ENCODE data around the gene SLC39A11. TPM values are rescaled to one million over a fixed set of nuclear protein-coding genes. Genes with fewer than 3 reads are reported as not detected.

Gene SLC39A11
- total RNA-seq, 1 experiment from 2014 or later: 57.1 TPM

GRCh38 chr17:72952220-72952619 lies 140.3 kb downstream of the SLC39A11 start:
- Histone ChIP-seq H3K27me3 (ENCODE audit: insufficient read depth, low read depth) (no peaks in the 10 kb centered on the region), H3K9me3 (ENCODE audit: insufficient read depth, low read depth) (no peaks in the 10 kb centered on the region), H3K27ac (no peak overlapping the region), H4K20me1 (ENCODE audit: insufficient read depth) (no peaks in the 10 kb centered on the region), H3K4me1 (replicated peaks; ENCODE audit: insufficient read depth) (no peaks in the 10 kb centered on the region), H3K4me2 (no peak overlapping the region), H3K4me3 (no peak overlapping the region), H3K9me2 (ENCODE audit: insufficient read depth) (no peaks in the 10 kb centered on the region), H2AFZ (no peak overlapping the region), H3K36me3 (ENCODE audit: low read depth) (no peaks in the 10 kb centered on the region), H3K79me2 (ENCODE audit: low read depth) (no peaks in the 10 kb centered on the region), H3F3A (ENCODE audit: insufficient read depth, low read depth) (no peaks in the 10 kb centered on the region)
- ChIA-PET POLR2A (ENCODE audit: unreplicated experiment) (interaction anchor here (0.7 kb wide), 1 partner anchor 213 kb away, joined by 4 read pairs; the partner anchor contains the start of gene SSTR2), CTCF (no interaction called here)
- intact Hi-C loops (cut with micrococcal nuclease; ENCODE audit: unreplicated experiment): no loop called here
- no TSS peak for BruUV-seq (replicated peaks)
- no peak for DNase-seq
- TF ChIP-seq CTCF (conservative IDR thresholded peaks at IDR 0.05) (no peak), EZH2 (IDR thresholded peaks at IDR 0.05; ENCODE audit: low read depth) (no peak)

GRCh38 chr17:72950242-72950931 lies 142.1 kb downstream of the SLC39A11 start:
- BruUV-seq (replicated peaks): no TSS peak
- TF ChIP-seq CTCF (conservative IDR thresholded peaks at IDR 0.05): no peak
- TF ChIP-seq EZH2 (IDR thresholded peaks at IDR 0.05; ENCODE audit: low read depth): no peak
- no peak overlapping the region for H3K4me2 ChIP-seq
- no peak overlapping the region for H2AFZ ChIP-seq
- H3K4me3 ChIP-seq: no peak overlapping the region
- intact Hi-C loops (cut with micrococcal nuclease; ENCODE audit: unreplicated experiment): no loop called here
- ChIA-PET CTCF (interaction anchor here (0.5 kb wide), 1 partner anchor 50 kb away, joined by 4 read pairs; no protein-coding TSS in a partner anchor), POLR2A (ENCODE audit: unreplicated experiment) (interaction anchor here (0.6 kb wide), 1 partner anchor 195 kb away, joined by 3 read pairs; no protein-coding TSS in a partner anchor)
- no peaks in the 10 kb centered on the region for H3K9me3 ChIP-seq (ENCODE audit: insufficient read depth, low read depth)
- H4K20me1 ChIP-seq (ENCODE audit: insufficient read depth): no peaks in the 10 kb centered on the region
- H3K9me2 ChIP-seq (ENCODE audit: insufficient read depth): no peaks in the 10 kb centered on the region
- no peaks in the 10 kb centered on the region for H3F3A ChIP-seq (ENCODE audit: insufficient read depth, low read depth)
- no peaks in the 10 kb centered on the region for H3K4me1 ChIP-seq (replicated peaks; ENCODE audit: insufficient read depth)
- no peak for DNase-seq
- H3K27me3 ChIP-seq (ENCODE audit: insufficient read depth, low read depth): no peaks in the 10 kb centered on the region
- no peak overlapping the region for H3K27ac ChIP-seq
- no peaks in the 10 kb centered on the region for H3K36me3 ChIP-seq (ENCODE audit: low read depth)
- no peaks in the 10 kb centered on the region for H3K79me2 ChIP-seq (ENCODE audit: low read depth)

- H3K36me3 ChIP-seq (ENCODE audit: low read depth): no peaks in the 10 kb centered on the region
- no peak for DNase-seq
- H2AFZ ChIP-seq: no peak overlapping the region
- H3K9me2 ChIP-seq (ENCODE audit: insufficient read depth): no peaks in the 10 kb centered on the region
- no peak overlapping the region for H3K4me3 ChIP-seq
- BruUV-seq (replicated peaks): no TSS peak
- H3K4me1 ChIP-seq (replicated peaks; ENCODE audit: insufficient read depth): no peaks in the 10 kb centered on the region
- CTCF ChIA-PET: no interaction called here
- POLR2A ChIA-PET (ENCODE audit: unreplicated experiment): no interaction called here
- TF ChIP-seq EZH2 (IDR thresholded peaks at IDR 0.05; ENCODE audit: low read depth) (no peak), CTCF (conservative IDR thresholded peaks at IDR 0.05) (no peak)
- H4K20me1 ChIP-seq (ENCODE audit: insufficient read depth): no peaks in the 10 kb centered on the region
- no peaks in the 10 kb centered on the region for H3K9me3 ChIP-seq (ENCODE audit: insufficient read depth, low read depth)
- intact Hi-C loops (cut with micrococcal nuclease; ENCODE audit: unreplicated experiment): no loop called here
- no peaks in the 10 kb centered on the region for H3F3A ChIP-seq (ENCODE audit: insufficient read depth, low read depth)
- H3K27me3 ChIP-seq (ENCODE audit: insufficient read depth, low read depth): no peaks in the 10 kb centered on the region
- H3K4me2 ChIP-seq: no peak overlapping the region
- H3K27ac ChIP-seq: no peak overlapping the region
- H3K79me2 ChIP-seq (ENCODE audit: low read depth): no peaks in the 10 kb centered on the region
These were observed 144.4 kb downstream of the SLC39A11 start for GRCh38 chr17:72948115-72948514.

All from PC-9 (cell line).